HG03103 (cell line): ENCODE measurements around the gene MAN1A1.

ENCODE experiments used
- ATAC-seq: cut with Tn5 transposase; IDR thresholded peaks from one replicate; pipeline ENCODE4 v1.9.1; 2021; ENCODE audit warnings: low read depth; ENCODE audit not compliant: unreplicated experiment

MAN1A1 gene

GRCh38 chr6:119207327-119207726 lies 142.2 kb downstream of the MAN1A1 start:
- no peak for ATAC-seq

GRCh38 chr6:119205911-119206618 lies 143.5 kb downstream of the MAN1A1 start:
- ATAC-seq: peak; percentile 77

GRCh38 chr6:119204719-119205118 lies 144.8 kb downstream of the MAN1A1 start:
- no peak for ATAC-seq

GRCh38 chr6:119201480-119201879 lies 148.1 kb downstream of the MAN1A1 start:
- ATAC-seq: no peak

GRCh38 chr6:119200512-119201175 lies 148.9 kb downstream of the MAN1A1 start:
- ATAC-seq: no peak

- no peak for ATAC-seq
Observed at GRCh38 chr6:119197271-119197670, 152.3 kb downstream of the MAN1A1 start.

- ATAC-seq: no peak
Observed at GRCh38 chr6:119196715-119197114, 152.8 kb downstream of the MAN1A1 start.

- no peak for ATAC-seq
Observed at GRCh38 chr6:119195848-119196247, 153.7 kb downstream of the MAN1A1 start.

GRCh38 chr6:119195204-119195603 lies 154.4 kb downstream of the MAN1A1 start:
- ATAC-seq: no peak

- ATAC-seq: no peak
Observed at GRCh38 chr6:119193707-119194106, 155.9 kb downstream of the MAN1A1 start.

GRCh38 chr6:119192200-119192599 lies 157.4 kb downstream of the MAN1A1 start:
- no peak for ATAC-seq

- no peak for ATAC-seq
Observed at GRCh38 chr6:119190176-119190575, 159.4 kb downstream of the MAN1A1 start.

GRCh38 chr6:119189498-119189897 lies 160.1 kb downstream of the MAN1A1 start:
- ATAC-seq: no peak

GRCh38 chr6:119187596-119187995 lies 162.0 kb downstream of the MAN1A1 start:
- ATAC-seq: no peak

- no peak for ATAC-seq
Observed at GRCh38 chr6:119186490-119186889, 163.1 kb downstream of the MAN1A1 start.

- no peak for ATAC-seq
Observed at GRCh38 chr6:119184008-119184648, 165.4 kb downstream of the MAN1A1 start.

- no peak for ATAC-seq
Observed at GRCh38 chr6:119183457-119183856, 166.1 kb downstream of the MAN1A1 start.

- ATAC-seq: no peak
Observed at GRCh38 chr6:119182875-119183274, 166.7 kb downstream of the MAN1A1 start.

- ATAC-seq: no peak
Observed at GRCh38 chr6:119182216-119182803, 167.3 kb downstream of the MAN1A1 start.

- ATAC-seq: no peak
Observed at GRCh38 chr6:119181046-119181445, 168.5 kb downstream of the MAN1A1 start.

GRCh38 chr6:119179842-119180241 lies 169.7 kb downstream of the MAN1A1 start:
- ATAC-seq: no peak
